ENCODE data around the gene ERLEC1.
"Not testable (repeated sequence)": the region's sequence is repeated elsewhere in the genome, so short reads cannot be mapped to it uniquely, and the experiment has no call there.

ERLEC1 gene, protein sequence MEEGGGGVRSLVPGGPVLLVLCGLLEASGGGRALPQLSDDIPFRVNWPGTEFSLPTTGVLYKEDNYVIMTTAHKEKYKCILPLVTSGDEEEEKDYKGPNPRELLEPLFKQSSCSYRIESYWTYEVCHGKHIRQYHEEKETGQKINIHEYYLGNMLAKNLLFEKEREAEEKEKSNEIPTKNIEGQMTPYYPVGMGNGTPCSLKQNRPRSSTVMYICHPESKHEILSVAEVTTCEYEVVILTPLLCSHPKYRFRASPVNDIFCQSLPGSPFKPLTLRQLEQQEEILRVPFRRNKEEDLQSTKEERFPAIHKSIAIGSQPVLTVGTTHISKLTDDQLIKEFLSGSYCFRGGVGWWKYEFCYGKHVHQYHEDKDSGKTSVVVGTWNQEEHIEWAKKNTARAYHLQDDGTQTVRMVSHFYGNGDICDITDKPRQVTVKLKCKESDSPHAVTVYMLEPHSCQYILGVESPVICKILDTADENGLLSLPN

DNA sequence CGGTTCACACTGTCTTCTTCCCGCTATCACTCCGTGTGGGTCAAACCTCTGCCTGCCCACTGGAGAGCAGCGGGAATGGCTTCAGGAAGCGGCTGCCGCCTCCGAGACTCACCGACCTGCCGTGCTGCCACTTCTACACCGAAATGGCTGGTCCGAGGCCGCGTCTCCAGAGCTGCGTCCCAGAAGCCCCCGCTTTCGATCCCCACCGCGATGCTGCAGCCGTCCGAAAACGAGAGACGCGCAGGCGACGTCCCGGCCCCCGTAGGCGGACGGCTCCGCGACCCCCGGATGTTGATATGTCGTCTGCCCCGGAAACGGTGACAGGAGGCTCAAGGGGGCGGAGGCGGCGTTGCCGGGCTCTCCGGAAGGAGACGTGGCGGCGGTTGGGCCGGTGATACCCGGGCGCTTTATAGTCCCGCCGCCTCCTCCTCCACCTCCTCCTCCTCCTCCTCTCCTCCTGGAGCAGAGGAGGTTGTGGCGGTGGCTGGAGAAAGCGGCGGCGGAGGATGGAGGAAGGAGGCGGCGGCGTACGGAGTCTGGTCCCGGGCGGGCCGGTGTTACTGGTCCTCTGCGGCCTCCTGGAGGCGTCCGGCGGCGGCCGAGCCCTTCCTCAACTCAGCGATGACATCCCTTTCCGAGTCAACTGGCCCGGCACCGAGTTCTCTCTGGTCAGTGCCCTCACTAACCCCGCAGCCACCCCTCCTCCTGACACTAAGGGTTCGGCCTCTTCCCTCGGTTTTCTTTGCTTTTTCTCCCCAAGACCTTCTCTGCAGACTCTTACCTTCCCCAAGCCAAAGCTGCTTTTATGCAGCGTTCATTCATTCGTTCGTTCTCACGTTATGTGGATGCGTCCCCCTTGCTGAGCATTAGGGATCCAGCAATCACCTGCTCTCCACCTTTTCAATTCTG, at the start of gene ERLEC1, which contains the start of gene ASB3:
ERLEC1 (plus strand) TSS at position 340 of the 909 bp plus-strand sequence; CDS start at position 507, 167 bp downstream.
ASB3 (minus strand) TSS at position 249 of the 909 bp plus-strand sequence. CDS start 21,381 bp downstream, outside the sequence.
- no peak for TF ChIP-seq GATA1 (IDR thresholded peaks at IDR 0.05; ENCODE audit: low read depth, low read length)
- TF ChIP-seq POLR2A (IDR thresholded peaks at IDR 0.05; ENCODE audit: low read length), result peak; percentile 87
- peak; percentile 91 to 92 for DNase-seq

DNA sequence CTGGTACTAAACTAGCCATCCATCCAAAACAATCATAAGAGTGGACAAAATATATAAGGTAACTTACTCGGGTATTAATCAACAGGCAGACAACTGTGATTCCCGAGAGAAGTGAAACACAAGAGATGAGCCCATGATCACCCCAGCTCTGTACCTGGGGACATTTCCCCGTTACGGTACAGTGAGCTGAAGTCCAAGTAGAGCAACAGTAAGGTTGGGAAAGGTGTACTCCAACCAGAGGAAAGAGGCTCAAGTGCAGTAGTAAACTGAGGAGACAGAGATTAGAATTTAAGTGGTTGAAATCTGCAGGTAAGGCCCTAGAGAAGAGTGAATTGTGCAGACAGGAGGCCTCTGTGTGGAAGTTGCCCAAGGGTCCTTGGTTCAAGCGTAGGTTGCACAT, 49.8 kb upstream of the ERLEC1 start:
- TF ChIP-seq POLR2A (IDR thresholded peaks at IDR 0.05; ENCODE audit: low read length) (no peak), GATA1 (IDR thresholded peaks at IDR 0.05; ENCODE audit: low read depth, low read length) (no peak)
- DNase-seq, result no peak

DNA sequence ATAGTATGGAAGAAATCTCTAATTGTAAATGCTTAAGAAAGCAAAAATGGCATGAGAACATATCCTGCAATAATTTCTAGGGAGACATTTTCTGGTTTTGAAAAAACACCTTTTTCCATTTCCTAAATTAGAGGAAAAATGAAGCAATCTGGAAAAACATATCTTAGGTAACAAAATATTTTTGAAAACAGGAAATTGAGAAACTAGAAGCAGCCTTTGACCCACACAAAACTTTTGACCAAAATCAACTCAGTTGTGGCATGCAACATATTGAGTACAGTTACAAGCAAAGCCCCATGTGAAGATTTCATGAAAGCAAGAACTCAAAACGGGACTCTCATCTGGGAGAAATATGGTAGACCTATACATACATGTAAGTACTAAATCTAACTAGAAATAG, 47.8 kb upstream of the ERLEC1 start:
- TF ChIP-seq POLR2A (IDR thresholded peaks at IDR 0.05; ENCODE audit: low read length) (no peak), GATA1 (IDR thresholded peaks at IDR 0.05; ENCODE audit: low read depth, low read length) (no peak)
- no peak for DNase-seq

DNA sequence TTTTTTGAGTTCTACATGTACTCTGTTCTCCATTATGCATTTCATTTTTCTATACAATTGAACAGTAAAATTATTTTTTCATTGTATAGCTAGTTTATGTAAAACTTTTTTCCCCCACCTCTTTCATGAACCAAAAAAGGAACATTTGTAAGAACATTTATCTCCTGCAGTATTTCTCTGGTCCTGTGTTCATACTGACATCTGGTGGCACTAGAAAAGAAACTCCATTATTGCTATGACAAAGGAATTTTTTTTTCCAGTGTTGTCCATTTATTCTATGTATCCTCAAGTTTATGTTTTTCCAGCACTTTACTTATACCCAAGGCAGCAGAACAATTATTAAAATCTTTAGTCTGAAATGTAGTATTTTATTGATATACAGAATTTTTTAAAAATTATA, 46.7 kb upstream of the ERLEC1 start:
- TF ChIP-seq GATA1 (IDR thresholded peaks at IDR 0.05; ENCODE audit: low read depth, low read length) (no peak), POLR2A (IDR thresholded peaks at IDR 0.05; ENCODE audit: low read length) (no peak)
- peak; percentile 13 to 53 for DNase-seq

DNA sequence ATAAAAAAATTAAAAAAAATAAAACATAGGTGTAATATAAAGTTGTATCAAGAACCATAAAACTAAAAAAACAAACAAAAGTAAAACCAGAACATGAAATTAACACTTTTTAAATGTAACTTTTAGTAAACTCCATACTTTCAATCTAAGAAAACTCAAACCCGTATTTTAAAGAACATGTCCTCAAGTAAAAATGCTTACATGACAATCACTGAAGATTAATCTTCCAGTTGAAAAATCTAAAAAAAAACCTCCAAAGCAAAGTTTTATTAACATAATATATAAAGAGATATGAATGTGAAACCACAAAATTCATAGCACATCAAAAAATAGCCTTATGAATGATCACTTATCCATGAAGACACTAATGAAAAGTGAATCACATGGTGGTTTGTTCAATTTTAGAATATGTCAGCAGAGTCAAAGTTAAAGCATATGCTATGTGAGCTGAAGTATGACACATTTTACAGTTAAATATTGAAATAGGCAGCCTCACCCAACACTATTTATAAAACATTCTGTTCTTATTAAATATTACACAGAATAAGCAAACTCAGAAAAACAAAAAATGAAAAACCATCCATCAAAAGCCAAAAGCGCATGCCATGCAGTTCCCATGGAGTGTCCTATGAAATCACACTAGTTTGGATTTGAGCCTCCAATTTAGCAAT, 42.3 kb upstream of the ERLEC1 start:
- TF ChIP-seq POLR2A (IDR thresholded peaks at IDR 0.05; ENCODE audit: low read length), result no peak
- TF ChIP-seq GATA1 (IDR thresholded peaks at IDR 0.05; ENCODE audit: low read depth, low read length), result no peak
- no peak for DNase-seq

DNA sequence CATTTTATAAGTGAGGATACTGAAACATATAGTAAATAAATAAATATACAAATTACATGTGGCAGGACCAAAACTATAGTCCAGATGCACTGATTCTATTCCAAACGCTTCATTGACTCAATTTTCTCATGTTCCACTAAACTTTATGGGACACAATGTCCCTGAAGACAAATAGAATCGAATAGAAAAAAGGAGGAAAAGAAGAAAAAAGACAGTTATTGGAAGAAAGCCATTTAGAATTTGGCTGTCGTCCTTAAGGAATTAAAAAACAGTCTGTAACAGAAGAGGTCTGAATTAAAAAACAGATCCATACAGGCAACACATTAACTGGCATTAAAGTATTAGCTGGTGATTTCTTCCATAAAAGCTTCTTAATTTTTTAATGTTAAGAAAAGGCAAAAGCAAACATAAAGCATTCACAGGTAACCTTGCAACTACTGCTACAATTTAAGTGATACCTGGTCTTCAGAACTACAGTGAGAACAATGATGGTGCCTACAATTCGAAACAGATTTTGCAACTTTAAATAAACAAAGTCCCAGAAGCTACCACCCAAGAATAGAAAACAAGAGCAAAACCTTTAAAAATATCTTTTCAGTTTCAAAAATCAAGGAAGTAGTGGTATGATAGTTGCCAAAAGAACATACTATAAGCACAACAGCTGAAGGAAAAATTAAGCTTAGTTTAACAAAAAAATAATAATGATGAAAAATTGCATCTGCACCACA, 36.6 kb upstream of the ERLEC1 start:
- TF ChIP-seq GATA1 (IDR thresholded peaks at IDR 0.05; ENCODE audit: low read depth, low read length) (no peak), POLR2A (IDR thresholded peaks at IDR 0.05; ENCODE audit: low read length) (no peak)
- DNase-seq, result no peak

DNA sequence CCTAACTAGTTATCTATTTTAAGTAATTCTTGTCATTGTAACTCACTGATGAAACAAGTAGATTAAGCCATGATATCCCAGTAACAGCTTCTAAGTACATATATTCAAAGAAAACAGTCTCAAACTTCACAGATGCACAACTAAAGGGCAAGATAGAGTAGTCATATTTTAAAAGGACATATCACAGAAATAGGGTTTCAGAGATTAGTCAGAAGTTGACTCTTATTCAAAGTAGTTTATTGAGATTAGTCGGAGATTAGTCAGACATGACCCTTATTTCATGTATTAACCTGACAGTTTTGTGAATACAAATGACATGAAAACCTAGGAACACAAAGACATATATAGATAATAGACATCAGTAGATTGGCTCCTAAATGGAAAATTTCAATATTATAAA, 35.1 kb upstream of the ERLEC1 start:
- DNase-seq, result no peak
- TF ChIP-seq POLR2A (IDR thresholded peaks at IDR 0.05; ENCODE audit: low read length), result no peak
- no peak for TF ChIP-seq GATA1 (IDR thresholded peaks at IDR 0.05; ENCODE audit: low read depth, low read length)

DNA sequence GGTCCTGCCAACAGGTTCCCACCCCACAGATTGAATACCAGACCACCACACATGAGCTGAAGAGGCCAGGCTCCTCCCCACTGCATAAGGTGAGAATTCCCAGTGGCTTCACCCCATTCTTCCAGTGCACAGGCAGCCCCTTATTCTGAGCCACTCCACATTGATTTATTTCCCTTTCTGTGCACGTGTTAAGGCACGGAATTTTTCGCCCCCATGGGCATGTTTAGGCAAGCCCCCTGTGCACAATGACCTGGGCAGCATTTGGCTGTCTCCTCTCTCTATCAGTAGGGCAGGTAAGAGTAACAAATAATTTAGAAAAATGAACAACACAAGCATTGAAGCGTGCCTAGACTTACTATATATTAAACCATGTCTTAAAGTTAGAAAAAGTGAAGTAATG, 34.5 kb upstream of the ERLEC1 start:
- DNase-seq, result no peak
- TF ChIP-seq GATA1 (IDR thresholded peaks at IDR 0.05; ENCODE audit: low read depth, low read length) (no peak), POLR2A (IDR thresholded peaks at IDR 0.05; ENCODE audit: low read length) (no peak)

DNA sequence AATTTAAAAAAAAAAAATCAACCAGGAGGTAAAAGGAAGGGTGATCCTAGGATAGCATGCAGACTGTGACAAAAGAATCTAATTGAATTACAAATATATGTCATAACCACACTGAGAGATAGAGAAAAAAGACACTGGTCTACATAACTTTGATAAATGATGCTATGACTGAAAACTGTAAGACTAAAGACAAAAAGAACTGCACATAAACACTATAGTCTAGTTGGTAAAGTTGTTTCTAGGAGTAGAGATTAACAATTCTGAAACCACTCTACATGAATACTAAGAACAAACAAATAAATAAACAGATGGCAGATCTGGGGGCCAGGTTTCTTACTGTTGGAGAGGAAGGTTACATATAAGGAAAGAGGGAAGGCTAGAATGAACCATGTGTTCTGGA, 33.8 kb upstream of the ERLEC1 start:
- TF ChIP-seq POLR2A (IDR thresholded peaks at IDR 0.05; ENCODE audit: low read length) (no peak), GATA1 (IDR thresholded peaks at IDR 0.05; ENCODE audit: low read depth, low read length) (no peak)

DNA sequence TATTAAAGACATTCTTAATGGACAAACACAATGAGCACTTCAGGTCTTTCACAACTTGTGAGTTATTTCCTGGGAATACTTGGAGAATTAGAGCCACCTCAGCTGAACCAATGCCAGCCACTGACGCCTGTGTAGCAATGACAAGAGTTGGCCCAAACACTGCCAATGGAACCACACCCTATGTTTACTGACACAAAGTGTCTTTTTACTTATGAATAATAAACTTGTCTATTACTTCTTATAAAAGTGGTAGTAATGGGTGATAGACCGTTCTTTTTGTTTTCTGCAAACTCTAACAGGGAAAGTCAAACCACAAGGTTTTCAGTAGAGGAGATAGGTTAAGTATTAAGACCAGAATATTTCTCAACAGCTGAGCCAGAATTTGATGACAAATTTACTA, 31.7 kb upstream of the ERLEC1 start:
- TF ChIP-seq POLR2A (IDR thresholded peaks at IDR 0.05; ENCODE audit: low read length) (no peak), GATA1 (IDR thresholded peaks at IDR 0.05; ENCODE audit: low read depth, low read length) (no peak)
- DNase-seq, result peak; percentile 44 to 66

More for the DNA sequence above, 33.8 kb upstream of the ERLEC1 start:
- DNase-seq, result no peak

DNA sequence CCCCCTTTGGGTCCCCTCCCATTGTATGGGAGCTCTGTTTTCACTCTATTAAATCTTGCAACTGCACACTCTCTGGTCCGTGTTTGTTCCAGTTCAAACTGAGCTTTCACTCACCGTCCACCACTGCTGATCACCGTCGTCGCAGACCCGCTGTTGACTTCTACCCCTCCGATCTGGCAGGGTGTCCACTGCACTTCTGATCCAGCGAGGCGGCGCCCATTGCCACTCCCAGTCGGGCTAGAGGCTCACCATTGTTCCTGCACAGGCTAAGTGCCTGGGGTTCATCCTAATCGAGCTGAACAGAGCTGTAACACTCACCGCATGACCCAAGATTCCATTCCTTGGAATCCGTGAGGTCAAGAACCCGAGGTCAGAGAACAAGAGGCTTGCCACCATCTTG, 30.2 kb upstream of the ERLEC1 start:
- TF ChIP-seq GATA1 (IDR thresholded peaks at IDR 0.05; ENCODE audit: low read depth, low read length), result no peak
- TF ChIP-seq POLR2A (IDR thresholded peaks at IDR 0.05; ENCODE audit: low read length), result no peak
- no peak for DNase-seq

DNA sequence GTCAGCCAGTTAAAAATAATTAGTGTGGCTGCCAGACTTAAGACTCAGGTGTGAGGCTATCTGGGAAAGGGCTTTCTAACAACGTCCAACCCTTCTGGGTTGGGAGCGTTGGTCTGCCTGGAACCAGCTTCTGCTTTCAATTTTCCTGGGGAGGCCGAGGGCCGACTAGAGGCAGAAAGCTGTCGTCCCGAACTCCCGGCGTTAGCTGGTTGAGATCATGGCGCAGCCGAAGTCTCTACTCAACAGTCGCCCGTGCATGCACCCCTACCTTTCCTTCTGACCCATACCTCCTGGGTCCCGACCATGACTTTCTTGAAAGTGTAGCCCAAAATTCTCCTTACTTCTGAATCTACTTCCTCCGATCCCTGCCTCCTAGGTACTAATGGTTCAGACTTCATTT, 29.6 kb upstream of the ERLEC1 start:
- not testable (repeated sequence) for DNase-seq

DNA sequence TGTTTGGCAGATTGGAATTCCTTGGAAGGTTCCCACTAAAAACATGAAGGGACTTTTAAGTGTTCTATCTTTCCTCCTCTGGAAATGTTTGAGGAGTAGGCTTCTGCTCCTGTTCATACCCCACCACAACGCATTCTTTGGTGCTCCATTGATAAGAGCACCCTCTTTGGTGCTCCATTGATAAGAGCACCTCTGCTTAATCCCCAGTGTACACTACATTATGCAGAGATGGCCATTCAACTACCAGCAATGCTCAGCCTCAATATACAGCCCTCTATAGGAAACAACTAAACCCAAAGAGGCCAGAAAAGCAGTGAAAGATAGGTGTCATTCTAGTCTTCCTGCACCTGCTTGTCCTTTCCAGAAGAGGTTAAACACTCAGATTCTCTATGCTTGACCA, 21.1 kb upstream of the ERLEC1 start:
- TF ChIP-seq GATA1 (IDR thresholded peaks at IDR 0.05; ENCODE audit: low read depth, low read length), result no peak
- TF ChIP-seq POLR2A (IDR thresholded peaks at IDR 0.05; ENCODE audit: low read length), result no peak
- peak in 1 of 2 experiments; percentile 42 for DNase-seq

All from erythroblast (primary cell).